H1 (cell line): ENCODE results near the gene AKAP12. TPM values are rescaled to one million over a fixed set of nuclear protein-coding genes. Genes with fewer than 3 reads are reported as not detected.

ENCODE experiments used
- CTCF ChIA-PET: fragments of 300-600 bp; sonication (Branson Sonifier 250); formaldehyde crosslinking; loops from one replicate; lab custom pipeline; 2021; ENCODE audit not compliant: partially characterized antibody; lab: Charles Lee
- POLR2A ChIA-PET: fragments of 300-600 bp; sonication (Branson Sonifier 250); formaldehyde crosslinking; loops from one replicate; lab custom pipeline; 2021; ENCODE audit warnings: inconsistent platforms; ENCODE audit not compliant: partially characterized antibody; lab: Charles Lee
- DNase-seq, 2 experiments: peaks; one replicate each; pipeline versions ENCODE4 v3.0.0 to v3.0.0-alpha.2; 2010 to 2022; ENCODE audit warnings: low spot score in 2 of 2, low read depth in 1 of 2, mixed read lengths in 1 of 2
- FAIRE-seq: peaks from 2 replicates; lab custom pipeline; 2011; peaks lifted over from hg19 to GRCh38; lab: Jason Lieb, UNC
- H2AFZ ChIP-seq: 2 replicates; pipeline ENCODE4 v1.8.1; 2012; ENCODE audit warnings: low read length, inconsistent platforms
- H2AK5ac ChIP-seq: 2 replicates; pipeline ENCODE4 v1.6.1; 2013; ENCODE audit warnings: low read depth, low read length
- H2BK120ac ChIP-seq: replicated peaks from 2 replicates; pipeline ENCODE3; 2013; ENCODE audit warnings: low read depth, low read length, inconsistent platforms
- H2BK12ac ChIP-seq: 2 replicates; pipeline ENCODE4 v1.6.1; 2013; ENCODE audit warnings: low read depth, low read length
- H2BK15ac ChIP-seq: 2 replicates; pipeline ENCODE4 v1.6.1; 2013; ENCODE audit warnings: low read length
- H2BK20ac ChIP-seq: 2 replicates; pipeline ENCODE4 v1.6.1; 2013; ENCODE audit warnings: low read length
- H2BK5ac ChIP-seq: 2 replicates; pipeline ENCODE4 v1.6.1; 2013; ENCODE audit warnings: low read depth, low read length
- H3K14ac ChIP-seq: 2 replicates; pipeline ENCODE4 v1.6.1; 2013; ENCODE audit warnings: inconsistent platforms; ENCODE audit not compliant: insufficient read length
- H3K18ac ChIP-seq: 2 replicates; pipeline ENCODE4 v1.6.1; 2013; ENCODE audit warnings: low read length; ENCODE audit errors: extremely low read depth
- H3K23ac ChIP-seq: 2 replicates; pipeline ENCODE4 v1.6.1; 2013; ENCODE audit warnings: inconsistent platforms; ENCODE audit not compliant: insufficient read length
- H3K23me2 ChIP-seq: 2 replicates; pipeline ENCODE4 v1.6.1; 2013; ENCODE audit warnings: low read depth, low read length
- H3K27ac ChIP-seq: 2 replicates; pipeline ENCODE4 v1.6.1; 2011; ENCODE audit warnings: low read depth, low read length, inconsistent platforms
- H3K27me3 ChIP-seq, 4 experiments: replicated peaks in 1 of 4; 1 replicate in 1 of 4; 2 replicates in 3 of 4; pipeline versions ENCODE4 v1.6.1 to v1.8.1; 2011 to 2013; ENCODE audit warnings: low read length in 3 of 4, mild to moderate bottlenecking in 3 of 4, inconsistent platforms in 2 of 4, mixed read lengths in 2 of 4, moderate library complexity in 1 of 4; ENCODE audit not compliant: control insufficient read depth in 3 of 4, insufficient read depth in 3 of 4; ENCODE audit errors: extremely low read depth in 1 of 4
- H3K36me3 ChIP-seq, 4 experiments: 2 replicates each; pipeline versions ENCODE4 v1.6.1 to v1.8.1; 2011 to 2013; ENCODE audit warnings: mild to moderate bottlenecking in 4 of 4, low read length in 3 of 4, moderate library complexity in 2 of 4, control low read depth in 1 of 4, inconsistent platforms in 1 of 4; ENCODE audit not compliant: insufficient read depth in 4 of 4, control insufficient read depth in 2 of 4
- H3K4ac ChIP-seq: replicated peaks from 2 replicates; pipeline ENCODE3; 2013; ENCODE audit warnings: low read length, low read depth, mixed read lengths, inconsistent platforms; ENCODE audit not compliant: insufficient read length
- H3K4me1 ChIP-seq, 4 experiments: replicated peaks in 1 of 4; 1 replicate in 1 of 4; 2 replicates in 3 of 4; pipeline versions ENCODE4 v1.6.1 to v1.8.1; 2011 to 2013; ENCODE audit warnings: low read length in 3 of 4, inconsistent platforms in 2 of 4, mixed read lengths in 1 of 4; ENCODE audit not compliant: insufficient read depth in 4 of 4, control insufficient read depth in 3 of 4
- H3K4me2 ChIP-seq, 2 experiments: 2 replicates each; pipeline versions ENCODE4 v1.6.1 to v1.8.1; 2011 to 2013; ENCODE audit warnings: low read depth in 2 of 2, low read length in 2 of 2, control low read depth in 1 of 2, inconsistent platforms in 1 of 2, mild to moderate bottlenecking in 1 of 2; ENCODE audit not compliant: insufficient read depth in 1 of 2
- H3K4me3 ChIP-seq, 4 experiments: fragments of 200-600, 300-600 bp in 1 of 4; sonication (generic), shearing (Covaris generic), sonication (Bioruptor Twin) in 1 of 4; 2 replicates each; pipeline versions ENCODE4 v1.5.1 to v1.8.1; 2011 to 2016; ENCODE audit warnings: low read length in 4 of 4, low read depth in 3 of 4, control low read depth in 2 of 4, inconsistent platforms in 2 of 4, mild to moderate bottlenecking in 2 of 4, mixed read lengths in 1 of 4, moderate library complexity in 1 of 4; ENCODE audit not compliant: insufficient read depth in 2 of 4; ENCODE audit errors: extremely low read depth in 1 of 4
- H3K56ac ChIP-seq: replicated peaks from 2 replicates; pipeline ENCODE3; 2013; ENCODE audit warnings: low read depth, mild to moderate bottlenecking, mixed read lengths, low read length, inconsistent platforms; ENCODE audit not compliant: insufficient read length
- H3K79me1 ChIP-seq: 2 replicates; pipeline ENCODE4 v1.6.1; 2013; ENCODE audit warnings: low read depth, low read length, control low read depth
- H3K79me2 ChIP-seq, 2 experiments: 2 replicates each; pipeline versions ENCODE4 v1.6.1 to v1.8.1; 2012 to 2013; ENCODE audit warnings: low read length in 2 of 2, mild to moderate bottlenecking in 2 of 2, inconsistent platforms in 1 of 2; ENCODE audit not compliant: insufficient read depth in 2 of 2, control insufficient read depth in 1 of 2
- H3K9ac ChIP-seq, 4 experiments: replicated peaks in 1 of 4; 1 replicate in 1 of 4; 2 replicates in 3 of 4; pipeline versions ENCODE4 v1.6.1 to v1.8.1; 2011 to 2013; ENCODE audit warnings: low read depth in 3 of 4, low read length in 3 of 4, control low read depth in 2 of 4, mild to moderate bottlenecking in 2 of 4, moderate library complexity in 2 of 4, inconsistent platforms in 1 of 4; ENCODE audit errors: extremely low read depth in 1 of 4
- H3K9me3 ChIP-seq, 2 experiments: 2 replicates each; pipeline versions ENCODE4 v1.6.1 to v1.8.1; 2012 to 2013; ENCODE audit warnings: mild to moderate bottlenecking in 2 of 2, moderate library complexity in 2 of 2, control low read depth in 1 of 2, inconsistent platforms in 1 of 2, low read depth in 1 of 2, low read length in 1 of 2, mixed read lengths in 1 of 2; ENCODE audit not compliant: insufficient read depth in 2 of 2
- H4K20me1 ChIP-seq, 2 experiments: replicated peaks in 1 of 2; 2 replicates each; pipeline versions ENCODE3 to v1.8.1; 2011 to 2013; ENCODE audit warnings: inconsistent platforms in 2 of 2, low read length in 2 of 2, mild to moderate bottlenecking in 1 of 2; ENCODE audit not compliant: insufficient read depth in 2 of 2, control insufficient read depth in 1 of 2
- H4K5ac ChIP-seq: 2 replicates; pipeline ENCODE4 v1.6.1; 2013; ENCODE audit warnings: low read length, low read depth, mixed read lengths, inconsistent platforms; ENCODE audit not compliant: insufficient read length
- H4K8ac ChIP-seq: 2 replicates; pipeline ENCODE4 v1.8.0; 2013; ENCODE audit warnings: mild to moderate bottlenecking, moderate library complexity, low read length, inconsistent platforms; ENCODE audit not compliant: insufficient read depth; ENCODE audit errors: extremely low read depth
- H4K91ac ChIP-seq: replicated peaks from 2 replicates; pipeline ENCODE3; 2013; ENCODE audit warnings: low read length, mixed read lengths, inconsistent platforms; ENCODE audit not compliant: insufficient read length
- ASH2L ChIP-seq: fragments of 200-600, 300-600 bp; sonication (generic); IDR thresholded peaks from one replicate; pipeline ENCODE4 v1.7.1; 2017; ENCODE audit warnings: low read length
- CBX8 ChIP-seq: fragments of 300-800, 300-1000 bp; sonication (generic); IDR thresholded peaks from 2 replicates; pipeline ENCODE4 v1.7.1; 2016; ENCODE audit warnings: low read depth, low read length, borderline replicate concordance
- CEBPB ChIP-seq: IDR thresholded peaks from 2 replicates; pipeline ENCODE4 v1.6.1; 2012; ENCODE audit warnings: low read depth, low read length
- EP300 ChIP-seq, 2 experiments: IDR thresholded peaks; 1 replicate in 1 of 2; 2 replicates in 1 of 2; pipeline ENCODE4 v1.6.1; 2011 to 2012; ENCODE audit warnings: low read depth in 2 of 2, low read length in 2 of 2, mild to moderate bottlenecking in 2 of 2, borderline replicate concordance in 1 of 2, inconsistent platforms in 1 of 2, moderate library complexity in 1 of 2
- FOSL1 ChIP-seq: IDR thresholded peaks from 2 replicates; pipeline ENCODE4 v1.6.1; 2011; ENCODE audit warnings: mild to moderate bottlenecking, low read depth, low read length, moderate library complexity; ENCODE audit not compliant: insufficient read depth
- HDAC2 ChIP-seq, 2 experiments: fragments of 300-600 bp in 1 of 2; sonication (generic) in 1 of 2; IDR thresholded peaks; 2 replicates each; pipeline ENCODE4 v1.6.1; 2011 to 2012; ENCODE audit warnings: low read depth in 2 of 2, low read length in 2 of 2, mild to moderate bottlenecking in 2 of 2, moderate library complexity in 2 of 2, borderline replicate concordance in 1 of 2, inconsistent platforms in 1 of 2
- KDM5A ChIP-seq: fragments of 200-600 bp; IDR thresholded peaks from 2 replicates; pipeline ENCODE4 v1.7.1; 2012; ENCODE audit warnings: mild to moderate bottlenecking, low read length, inconsistent platforms, mixed read lengths
- RBBP5 ChIP-seq: IDR thresholded peaks from 2 replicates; pipeline ENCODE4 v1.7.1; 2012; ENCODE audit warnings: low read depth, mild to moderate bottlenecking, inconsistent platforms, low read length, moderate library complexity, borderline replicate concordance
- SUZ12 ChIP-seq: fragments of 200-600 bp; sonication (generic); IDR thresholded peaks from 2 replicates; pipeline ENCODE4 v1.6.1; 2012; ENCODE audit warnings: mild to moderate bottlenecking, inconsistent platforms, low read length, moderate library complexity, mixed read lengths
- TAF7 ChIP-seq: optimal IDR thresholded peaks from 2 replicates; pipeline ENCODE3; 2011; ENCODE audit warnings: low read depth, mild to moderate bottlenecking, inconsistent platforms, low read length, moderate library complexity, borderline replicate concordance
- TBP ChIP-seq: IDR thresholded peaks from 2 replicates; pipeline ENCODE4 v1.6.1; 2011; ENCODE audit warnings: low read depth, low read length, improper control_type of control experiment
- TEAD4 ChIP-seq: IDR thresholded peaks from 2 replicates; pipeline ENCODE4 v1.6.1; 2012; ENCODE audit warnings: low read depth, low read length, inconsistent platforms, mixed read lengths
- ZNF274 ChIP-seq: IDR thresholded peaks from 2 replicates; pipeline ENCODE4 v1.7.0; 2012; ENCODE audit warnings: low read length, borderline replicate concordance; ENCODE audit errors: extremely low read depth
- WGBS, 2 experiments: shearing (Covaris generic) in 1 of 2; methylation state at CpG; one replicate each; pipeline versions ENCODE4 v1.1.6 to v1.1.7; 2013 to 2015; ENCODE audit warnings: low lambda C conversion rate in 2 of 2, mixed read lengths in 2 of 2, inconsistent platforms in 1 of 2, low coverage in 1 of 2, missing lambda C conversion rate in 1 of 2; ENCODE audit not compliant: insufficient replicate concordance in 2 of 2, insufficient coverage in 1 of 2, insufficient read length in 1 of 2; ENCODE audit errors: extremely low coverage in 1 of 2, missing lambda C conversion rate in 1 of 2; 5-methylcytosine and 5-hydroxymethylcytosine counted together
- polyA plus RNA-seq, 7 experiments: library from polyadenylated mRNA; depleted of rRNA in 3 of 7; stranded (reverse) in 5 of 7; unstranded in 2 of 7; fragments of >200 nt in 5 of 7; fragments of 200-250 nt in 2 of 7; gene quantifications; 1 replicate in 5 of 7; 2 replicates in 1 of 7; 4 replicates in 1 of 7; pipeline versions ENCODE4 v1.2.1 to v1.2.3, GENCODE V29; 2011 to 2013; ENCODE audit warnings: missing spikeins in 2 of 7, mixed read lengths in 2 of 7
- total RNA-seq: library from RNA; stranded (reverse); fragmentation: NEBNext Ultra II Directional; extraction: Animal tissue kit (Norgen Biotek cat#: 25700); gene quantifications from 2 replicates; pipeline ENCODE4 v1.2.1, GENCODE V29; 2021
- TF ChIP-seq, protein P1 (sequence below): IDR thresholded peaks from 2 replicates; pipeline ENCODE4 v1.6.1; 2012; ENCODE audit warnings: inconsistent platforms

AKAP12 gene
- total and polyA plus RNA-seq, 2 of the 8 experiments (the other 6 are each of a cell fraction or from before 2014, with no cell fraction given) = 14.6 to 79.2 TPM

- POLR2A ChIA-PET = no interaction called here
- no peak overlapping the region for H2AFZ ChIP-seq
- no peak overlapping the region for H3K4ac ChIP-seq
- no peak overlapping the region for H3K4me2 ChIP-seq
- H3K14ac ChIP-seq = no peak overlapping the region
- H2BK12ac ChIP-seq = no peak overlapping the region
- H3K27ac ChIP-seq = no peak overlapping the region
- H4K20me1 ChIP-seq = peaks cover 0 to 4% of the 10 kb centered on the region in 2 experiments
- H3K9me3 ChIP-seq = no peaks in the 10 kb centered on the region
- H3K4me1 ChIP-seq = peaks cover 0 to 2% (median 0%) of the 10 kb centered on the region in 4 experiments; a peak in 1 of 7 replicates
- no peak overlapping the region for H2BK15ac ChIP-seq
- FAIRE-seq (no peak), DNase-seq (no peak)
- H3K4me3 ChIP-seq = no peak overlapping the region
- no peak overlapping the region for H4K8ac ChIP-seq
- H4K91ac ChIP-seq = no peak overlapping the region
- no peak overlapping the region for H3K23ac ChIP-seq
- H3K23me2 ChIP-seq = no peaks in the 10 kb centered on the region
- peaks cover 6% of the 10 kb centered on the region for H3K79me1 ChIP-seq
- no peak overlapping the region for H3K56ac ChIP-seq
- WGBS, 2 experiments = 92% methylated on average over 3 of the region's 3 CpGs; no CpG with 5 or more reads in 1 of the 2 experiments
- no peak overlapping the region for H4K5ac ChIP-seq
- no peak overlapping the region for H2AK5ac ChIP-seq
- CTCF ChIA-PET = interaction anchor here (0.6 kb wide), 1 partner anchor 15 kb away, joined by 3 read pairs; no protein-coding TSS in a partner anchor
- H2BK120ac ChIP-seq = no peak overlapping the region
- no peak overlapping the region for H3K18ac ChIP-seq
- no peak overlapping the region for H2BK5ac ChIP-seq
- no peak overlapping the region for H3K9ac ChIP-seq
- H3K36me3 ChIP-seq = no peaks in the 10 kb centered on the region
- H3K27me3 ChIP-seq = no peaks in the 10 kb centered on the region
- H2BK20ac ChIP-seq = no peak overlapping the region
- 0 out of 4 replicates have a peak, but pooled peaks cover 0 to 4% of the 10 kb centered on the region in 2 experiments for H3K79me2 ChIP-seq
- no peak for TF ChIP-seq ASH2L
- TF ChIP-seq SUZ12 = no peak
- TF ChIP-seq RBBP5 = no peak
- no peak for TF ChIP-seq HDAC2 (IDR thresholded peaks at IDR 0.05; ENCODE audit: borderline replicate concordance in 1 of 2, low read depth in 2 of 2, low read length in 2 of 2)
- no peak for TF ChIP-seq EP300 (IDR thresholded peaks at IDR 0.05; ENCODE audit: borderline replicate concordance in 1 of 2, low read depth in 2 of 2, low read length in 2 of 2)
- no peak for TF ChIP-seq TAF7
- TF ChIP-seq FOSL1 = no peak
- no peak for TF ChIP-seq TEAD4
- no peak for TF ChIP-seq ZNF274
- no peak for TF ChIP-seq KDM5A
- TF ChIP-seq CBX8 = no peak
- TF ChIP-seq, protein P1, sequence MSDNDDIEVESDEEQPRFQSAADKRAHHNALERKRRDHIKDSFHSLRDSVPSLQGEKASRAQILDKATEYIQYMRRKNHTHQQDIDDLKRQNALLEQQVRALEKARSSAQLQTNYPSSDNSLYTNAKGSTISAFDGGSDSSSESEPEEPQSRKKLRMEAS = no peak
- TF ChIP-seq TBP = no peak
- no peak for TF ChIP-seq CEBPB
Observed at GRCh38 chr6:151303231-151303630, 63.5 kb downstream of the AKAP12 start.
